Loucy (cell line): ENCODE results near the gene CLNS1A.
"Not testable (repeated sequence)": the region's sequence is repeated elsewhere in the genome, so short reads cannot be mapped to it uniquely, and the experiment has no call there.

ENCODE experiments used
- H2AFZ ChIP-seq: fragments of 200-600 bp; sonication (generic); 2 replicates; pipeline ENCODE4 v1.6.0; 2016; ENCODE audit warnings: antibody characterized with exemption, mild to moderate bottlenecking, low read length, moderate library complexity
- H3F3A ChIP-seq: fragments of 200-600 bp; 2 replicates; pipeline ENCODE4 v1.6.0; 2016; ENCODE audit warnings: antibody characterized with exemption, low read depth, mild to moderate bottlenecking
- H3K27me3 ChIP-seq: fragments of 200-600 bp; sonication (generic); 2 replicates; pipeline ENCODE4 v1.6.1; 2014; ENCODE audit warnings: low read length, mild to moderate bottlenecking; ENCODE audit not compliant: insufficient read depth, poor library complexity, severe bottlenecking
- H3K36me3 ChIP-seq: fragments of 200-600 bp; sonication (generic); 2 replicates; pipeline ENCODE4 v1.6.1; 2016; ENCODE audit warnings: low read length; ENCODE audit not compliant: insufficient read depth
- H3K4me1 ChIP-seq: fragments of 200-600 bp; sonication (generic); 2 replicates; pipeline ENCODE4 v1.5.1; 2014; ENCODE audit warnings: low read length, mild to moderate bottlenecking; ENCODE audit not compliant: insufficient read depth, poor library complexity, severe bottlenecking
- H3K4me2 ChIP-seq: fragments of 200-600 bp; sonication (generic); 2 replicates; pipeline ENCODE4 v1.6.0; 2014; ENCODE audit warnings: antibody characterized with exemption, low read length, low read depth, mild to moderate bottlenecking; ENCODE audit not compliant: poor library complexity, severe bottlenecking
- H3K4me3 ChIP-seq: fragments of 200-600 bp; sonication (generic); 2 replicates; pipeline ENCODE4 v1.5.1; 2014; ENCODE audit warnings: low read length, mild to moderate bottlenecking, mixed read lengths; ENCODE audit not compliant: poor library complexity, severe bottlenecking
- H3K79me2 ChIP-seq: fragments of 200-600 bp; sonication (generic); 2 replicates; pipeline ENCODE4 v1.6.1; 2014; ENCODE audit warnings: low read length; ENCODE audit not compliant: insufficient read depth
- H3K9ac ChIP-seq: fragments of 200-600 bp; sonication (generic); 2 replicates; pipeline ENCODE4 v1.6.0; 2014; ENCODE audit warnings: mild to moderate bottlenecking, low read depth, low read length, moderate library complexity; ENCODE audit not compliant: poor library complexity, severe bottlenecking
- H3K9me2 ChIP-seq: fragments of 200-600 bp; sonication (generic); replicated peaks from 2 replicates; pipeline ENCODE4 v1.6.1; 2016; ENCODE audit warnings: low read depth, low read length, mixed read lengths
- H3K9me3 ChIP-seq: fragments of 200-600 bp; sonication (generic); 2 replicates; pipeline ENCODE4 v1.6.1; 2014; ENCODE audit warnings: mild to moderate bottlenecking, antibody characterized with exemption, low read length, low read depth; ENCODE audit not compliant: insufficient read depth
- H4K20me1 ChIP-seq: fragments of 200-600 bp; sonication (generic); 2 replicates; pipeline ENCODE4 v1.6.0; 2014; ENCODE audit warnings: antibody characterized with exemption, low read length, mild to moderate bottlenecking; ENCODE audit not compliant: insufficient read depth, poor library complexity, severe bottlenecking
- EZH2phosphoT487 ChIP-seq: fragments of 200-600 bp; IDR thresholded peaks from 2 replicates; pipeline ENCODE4 v1.6.1; 2018; ENCODE audit warnings: antibody characterized with exemption, mild to moderate bottlenecking, moderate library complexity, borderline replicate concordance
- TF ChIP-seq, protein P1 (sequence below): fragments of 200-600 bp; sonication (generic); conservative IDR thresholded peaks from 2 replicates; pipeline ENCODE4 v1.5.1; 2014; ENCODE audit warnings: mild to moderate bottlenecking, antibody characterized with exemption, low read length

The CLNS1A gene

GRCh38 chr11:77642228-77642627 lies 4.6 kb upstream of the CLNS1A start:
- Histone ChIP-seq H4K20me1 (no peaks in the 10 kb centered on the region), H3K9ac (no peak overlapping the region), H3K4me1 (peaks cover 10% of the 10 kb centered on the region), H3K4me3 (no peak overlapping the region), H3K9me3 (peaks cover 6% of the 10 kb centered on the region; the same call in 1 of the 2 replicates), H3K9me2 (no peaks in the 10 kb centered on the region), H2AFZ (0 out of 2 replicates have a peak overlapping the region, but pooled peaks have one; percentile 22), H3F3A (no peaks in the 10 kb centered on the region), H3K27me3 (peaks cover 7% of the 10 kb centered on the region), H3K4me2 (no peak overlapping the region), H3K79me2 (peaks cover 3% of the 10 kb centered on the region), H3K36me3 (no peaks in the 10 kb centered on the region)
- no peak for TF ChIP-seq EZH2phosphoT487
- TF ChIP-seq, protein P1, sequence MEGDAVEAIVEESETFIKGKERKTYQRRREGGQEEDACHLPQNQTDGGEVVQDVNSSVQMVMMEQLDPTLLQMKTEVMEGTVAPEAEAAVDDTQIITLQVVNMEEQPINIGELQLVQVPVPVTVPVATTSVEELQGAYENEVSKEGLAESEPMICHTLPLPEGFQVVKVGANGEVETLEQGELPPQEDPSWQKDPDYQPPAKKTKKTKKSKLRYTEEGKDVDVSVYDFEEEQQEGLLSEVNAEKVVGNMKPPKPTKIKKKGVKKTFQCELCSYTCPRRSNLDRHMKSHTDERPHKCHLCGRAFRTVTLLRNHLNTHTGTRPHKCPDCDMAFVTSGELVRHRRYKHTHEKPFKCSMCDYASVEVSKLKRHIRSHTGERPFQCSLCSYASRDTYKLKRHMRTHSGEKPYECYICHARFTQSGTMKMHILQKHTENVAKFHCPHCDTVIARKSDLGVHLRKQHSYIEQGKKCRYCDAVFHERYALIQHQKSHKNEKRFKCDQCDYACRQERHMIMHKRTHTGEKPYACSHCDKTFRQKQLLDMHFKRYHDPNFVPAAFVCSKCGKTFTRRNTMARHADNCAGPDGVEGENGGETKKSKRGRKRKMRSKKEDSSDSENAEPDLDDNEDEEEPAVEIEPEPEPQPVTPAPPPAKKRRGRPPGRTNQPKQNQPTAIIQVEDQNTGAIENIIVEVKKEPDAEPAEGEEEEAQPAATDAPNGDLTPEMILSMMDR, result no peak

DNA sequence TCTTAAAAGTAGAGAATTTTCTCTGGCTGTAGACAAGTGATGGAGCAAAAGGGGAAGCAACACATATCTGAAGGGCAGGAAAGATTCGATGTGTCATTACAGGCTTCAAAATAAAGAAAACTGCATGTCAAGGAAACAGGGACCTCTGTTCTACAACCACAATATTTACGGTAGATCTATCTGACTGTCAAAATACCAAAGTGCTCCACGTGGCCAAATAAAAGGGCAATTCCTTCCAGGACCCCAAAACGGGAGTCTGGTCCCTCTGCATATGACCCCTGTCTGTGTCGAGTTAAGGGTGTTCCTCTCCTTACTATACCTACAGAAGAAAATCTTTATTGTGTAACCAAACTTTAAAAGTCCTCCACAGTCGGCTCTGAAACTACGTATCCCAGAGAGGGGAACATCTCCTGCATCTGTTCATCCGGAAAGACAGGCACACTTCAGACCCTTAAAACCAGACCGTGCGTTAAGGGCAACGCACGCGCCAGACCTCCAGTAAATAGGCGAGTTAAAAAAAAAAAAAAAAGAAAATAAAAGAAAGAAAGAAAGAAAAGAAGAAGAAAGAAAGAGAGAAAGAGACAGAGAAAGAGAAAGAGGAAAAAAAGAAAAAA lies 756 bp downstream of the CLNS1A start:
- H3K9ac ChIP-seq, result peak overlapping the region; percentile 93
- H3K9me2 ChIP-seq, result no peaks in the 10 kb centered on the region
- H3K4me2 ChIP-seq, result peak overlapping the region; percentile 97
- no peaks in the 10 kb centered on the region for H3K36me3 ChIP-seq
- peak overlapping the region; percentile 100 for H3K4me3 ChIP-seq
- peaks cover 40% of the 10 kb centered on the region for H3K4me1 ChIP-seq
- H3F3A ChIP-seq, result peaks cover 5% of the 10 kb centered on the region; the same call in 1 of the 2 replicates
- peaks cover 7% of the 10 kb centered on the region for H3K27me3 ChIP-seq
- no peak for TF ChIP-seq EZH2phosphoT487
- TF ChIP-seq, protein P1, result no peak
- peaks cover 55% of the 10 kb centered on the region for H3K79me2 ChIP-seq
- peaks cover 6% of the 10 kb centered on the region; the same call in 1 of the 2 replicates for H3K9me3 ChIP-seq
- H2AFZ ChIP-seq, result peak overlapping the region; percentile 100; the same call in 1 of the 2 replicates
- H4K20me1 ChIP-seq, result peaks cover 31% of the 10 kb centered on the region

- Histone ChIP-seq H3K4me2 (peak overlapping the region; percentile 97), H4K20me1 (peaks cover 59% of the 10 kb centered on the region), H3K4me1 (peaks cover 56% of the 10 kb centered on the region), H3K9ac (peak overlapping the region; percentile 93), H3K4me3 (peak overlapping the region; percentile 100), H3K79me2 (peaks cover 76% of the 10 kb centered on the region)
- not testable (repeated sequence) for H3K36me3 ChIP-seq, H3F3A ChIP-seq, H2AFZ ChIP-seq, H3K27me3 ChIP-seq, H3K9me3 ChIP-seq, H3K9me2 ChIP-seq
These were observed 3.7 kb downstream of the CLNS1A start for GRCh38 chr11:77633926-77634325.
